Embryonic facial prominence (tissue), 1 donor: ENCODE measurements around the gene SLC22A25.
"Not testable (repeated sequence)": the region's sequence is repeated elsewhere in the genome, so short reads cannot be mapped to it uniquely, and the experiment has no call there.

Experiments used
- DNase-seq: peaks from one replicate; pipeline ENCODE4 v3.0.0-alpha.2; 2016; ENCODE audit errors: extremely low spot score

Gene SLC22A25

GRCh38 chr11:63235471-63236461 lies 7.6 kb downstream of the SLC22A25 start:
- DNase-seq: not testable (repeated sequence)

DNA sequence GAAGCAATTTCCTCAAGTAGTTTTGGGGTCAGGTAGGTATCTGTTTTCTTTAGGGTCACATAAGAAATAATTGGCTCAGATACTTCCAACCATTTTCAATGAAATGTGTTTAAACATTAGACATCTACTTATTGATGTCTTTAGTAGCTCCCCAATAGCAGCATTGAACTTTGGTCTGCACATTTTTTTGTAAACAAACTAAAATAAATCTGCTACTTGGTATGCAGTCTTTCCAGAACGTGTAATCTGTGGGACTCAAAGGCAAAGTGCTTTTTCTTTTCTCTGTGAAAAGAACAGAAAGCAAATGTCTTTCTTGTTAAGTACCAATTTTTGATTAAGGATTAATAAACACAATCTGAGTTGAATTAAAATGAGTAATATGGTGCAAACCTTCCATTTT lies 13.6 kb downstream of the SLC22A25 start:
- no peak for DNase-seq

- DNase-seq: no peak
These were observed 15.8 kb downstream of the SLC22A25 start for GRCh38 chr11:63227521-63228107.

DNA sequence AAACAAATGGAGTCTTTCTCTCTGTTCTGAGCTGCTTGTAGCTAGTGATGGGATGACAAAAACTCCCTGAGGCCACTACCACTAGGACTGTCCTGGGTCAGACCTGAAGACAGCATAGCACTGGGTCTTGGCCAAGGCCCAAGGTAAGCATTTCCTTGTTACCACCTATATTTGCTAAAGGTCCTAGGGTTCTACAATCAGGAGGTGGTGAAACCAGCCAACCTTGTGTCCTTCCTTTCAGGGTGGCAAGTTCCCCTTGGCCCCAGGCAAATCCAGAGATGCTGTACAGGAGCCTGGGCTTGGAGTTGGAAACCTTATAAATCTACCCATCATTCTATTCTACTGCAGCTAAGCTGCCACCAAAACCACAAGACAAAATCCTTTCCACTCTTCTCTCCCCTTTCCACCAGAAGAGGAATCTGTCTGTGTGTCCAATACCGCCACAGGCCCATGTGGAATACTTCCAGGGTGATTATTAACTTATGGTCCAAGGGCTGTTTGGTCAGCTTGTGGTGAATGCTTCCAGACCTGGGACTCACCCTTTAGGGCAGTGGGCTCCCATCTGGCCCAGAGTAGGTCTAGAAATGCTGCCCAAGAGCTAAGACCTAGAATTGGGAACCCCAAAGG lies 16.8 kb downstream of the SLC22A25 start:
- DNase-seq: no peak

- no peak for DNase-seq
These were observed 29.3 kb downstream of the SLC22A25 start for GRCh38 chr11:63214093-63214492.

DNA sequence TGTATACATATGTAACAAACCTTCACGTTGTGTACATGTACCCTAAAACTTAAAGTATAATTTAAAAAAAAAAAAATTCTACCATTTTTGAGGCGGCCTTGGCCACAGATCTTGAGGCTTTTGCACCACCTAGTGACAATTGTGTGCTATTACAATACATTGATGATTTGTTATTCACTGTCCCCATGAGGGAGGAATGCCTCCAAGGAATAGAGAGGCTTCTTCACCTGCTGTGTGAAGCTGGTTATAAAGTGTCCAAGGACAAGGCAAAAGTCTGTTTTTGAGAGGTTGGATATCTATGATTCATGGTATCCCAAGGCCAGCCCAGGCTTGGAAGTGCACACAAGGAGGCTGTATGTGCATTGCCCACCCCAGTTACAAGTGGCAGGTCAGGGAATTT lies 30.7 kb downstream of the SLC22A25 start:
- DNase-seq: no peak

GRCh38 chr11:63210111-63210510 lies 33.3 kb downstream of the SLC22A25 start:
- DNase-seq: no peak
